Keratinocyte (primary cell): ENCODE results near the gene TMED7.

Experiments used
- EZH2 ChIP-seq: IDR thresholded peaks from one replicate; pipeline ENCODE4 v1.6.1; 2012; ENCODE audit warnings: inconsistent platforms, mild to moderate bottlenecking, low read length, moderate library complexity
- TF ChIP-seq, protein P1 (sequence below), 3 experiments: IDR thresholded peaks in 1 of 3; conservative IDR thresholded peaks in 1 of 3; optimal IDR thresholded peaks in 1 of 3; 2 replicates in 2 of 3; 3 replicates in 1 of 3; pipeline versions ENCODE3 to v1.5.1; 2011; ENCODE audit warnings: low read length in 3 of 3, mild to moderate bottlenecking in 3 of 3, moderate library complexity in 2 of 3, control low read depth in 1 of 3, inconsistent platforms in 1 of 3; ENCODE audit not compliant: insufficient read depth in 2 of 3; ENCODE audit errors: extremely low read depth in 1 of 3

- TF ChIP-seq, protein P1, sequence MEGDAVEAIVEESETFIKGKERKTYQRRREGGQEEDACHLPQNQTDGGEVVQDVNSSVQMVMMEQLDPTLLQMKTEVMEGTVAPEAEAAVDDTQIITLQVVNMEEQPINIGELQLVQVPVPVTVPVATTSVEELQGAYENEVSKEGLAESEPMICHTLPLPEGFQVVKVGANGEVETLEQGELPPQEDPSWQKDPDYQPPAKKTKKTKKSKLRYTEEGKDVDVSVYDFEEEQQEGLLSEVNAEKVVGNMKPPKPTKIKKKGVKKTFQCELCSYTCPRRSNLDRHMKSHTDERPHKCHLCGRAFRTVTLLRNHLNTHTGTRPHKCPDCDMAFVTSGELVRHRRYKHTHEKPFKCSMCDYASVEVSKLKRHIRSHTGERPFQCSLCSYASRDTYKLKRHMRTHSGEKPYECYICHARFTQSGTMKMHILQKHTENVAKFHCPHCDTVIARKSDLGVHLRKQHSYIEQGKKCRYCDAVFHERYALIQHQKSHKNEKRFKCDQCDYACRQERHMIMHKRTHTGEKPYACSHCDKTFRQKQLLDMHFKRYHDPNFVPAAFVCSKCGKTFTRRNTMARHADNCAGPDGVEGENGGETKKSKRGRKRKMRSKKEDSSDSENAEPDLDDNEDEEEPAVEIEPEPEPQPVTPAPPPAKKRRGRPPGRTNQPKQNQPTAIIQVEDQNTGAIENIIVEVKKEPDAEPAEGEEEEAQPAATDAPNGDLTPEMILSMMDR (optimal IDR thresholded peaks at IDR 0.05 in 1 of 3, IDR thresholded peaks at IDR 0.05 in 1 of 3, conservative IDR thresholded peaks at IDR 0.05 in 1 of 3; ENCODE audit: extremely low read depth in 1 of 3, insufficient read depth in 2 of 3, low read length in 3 of 3), result no peak
- TF ChIP-seq EZH2, result no peak
Observed at GRCh38 chr5:115656404-115656803, 30.6 kb upstream of the TMED7 start.
